ENCODE data around the gene RAB14.

GRCh38 chr9:121207371-121207940 is 5.8 kb upstream of the RAB14 start:
- TF ChIP-seq, protein P1, sequence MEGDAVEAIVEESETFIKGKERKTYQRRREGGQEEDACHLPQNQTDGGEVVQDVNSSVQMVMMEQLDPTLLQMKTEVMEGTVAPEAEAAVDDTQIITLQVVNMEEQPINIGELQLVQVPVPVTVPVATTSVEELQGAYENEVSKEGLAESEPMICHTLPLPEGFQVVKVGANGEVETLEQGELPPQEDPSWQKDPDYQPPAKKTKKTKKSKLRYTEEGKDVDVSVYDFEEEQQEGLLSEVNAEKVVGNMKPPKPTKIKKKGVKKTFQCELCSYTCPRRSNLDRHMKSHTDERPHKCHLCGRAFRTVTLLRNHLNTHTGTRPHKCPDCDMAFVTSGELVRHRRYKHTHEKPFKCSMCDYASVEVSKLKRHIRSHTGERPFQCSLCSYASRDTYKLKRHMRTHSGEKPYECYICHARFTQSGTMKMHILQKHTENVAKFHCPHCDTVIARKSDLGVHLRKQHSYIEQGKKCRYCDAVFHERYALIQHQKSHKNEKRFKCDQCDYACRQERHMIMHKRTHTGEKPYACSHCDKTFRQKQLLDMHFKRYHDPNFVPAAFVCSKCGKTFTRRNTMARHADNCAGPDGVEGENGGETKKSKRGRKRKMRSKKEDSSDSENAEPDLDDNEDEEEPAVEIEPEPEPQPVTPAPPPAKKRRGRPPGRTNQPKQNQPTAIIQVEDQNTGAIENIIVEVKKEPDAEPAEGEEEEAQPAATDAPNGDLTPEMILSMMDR (IDR thresholded peaks at IDR 0.05; ENCODE audit: insufficient read depth, low read length) = no peak
- TF ChIP-seq POLR2AphosphoS5 (IDR thresholded peaks at IDR 0.05; ENCODE audit: low read depth) (no peak), GABPA (IDR thresholded peaks at IDR 0.05; ENCODE audit: low read depth) (no peak), SPI1 (IDR thresholded peaks at IDR 0.05; ENCODE audit: borderline replicate concordance, low read depth) (no peak)

All from HL-60 (cell line).